Measurements from ENCODE around the gene RFC3.
"Not testable (repeated sequence)": the region's sequence is repeated elsewhere in the genome, so short reads cannot be mapped to it uniquely, and the experiment has no call there.

The RFC3 gene

GRCh38 chr13:33817901-33818706 is at the start of gene RFC3:
RFC3 (plus strand) TSS chr13:33818149; CDS start chr13:33818179, 30 bp downstream.
- Histone ChIP-seq H3K4me1 (ENCODE audit: control insufficient read depth, insufficient read depth, low read length) (peaks cover 3% of the 10 kb centered on the region; the same call in 1 of the 2 replicates), H3K9ac (ENCODE audit: low read depth, low read length) (peak within 1 kb of the TSS; percentile 86), H3K36me3 (ENCODE audit: control insufficient read depth, insufficient read depth, low read length) (peaks cover 32% of the 10 kb centered on the region), H3K4me3 (ENCODE audit: low read depth, low read length) (peak within 1 kb of the TSS; percentile 85), H3K27ac (ENCODE audit: low read depth, low read length) (peak within 1 kb of the TSS; percentile 83), H3K9me3 (ENCODE audit: control insufficient read depth, insufficient read depth, low read length) (no peaks in the 10 kb centered on the region), H3K27me3 (ENCODE audit: control insufficient read depth, insufficient read depth, low read length) (no peaks in the 10 kb centered on the region)

GRCh38 chr13:33771296-33771695 is 46.7 kb upstream of the RFC3 start:
- no peaks in the 10 kb centered on the region for H3K9me3 ChIP-seq (ENCODE audit: control insufficient read depth, insufficient read depth, low read length)
- no peaks in the 10 kb centered on the region for H3K36me3 ChIP-seq (ENCODE audit: control insufficient read depth, insufficient read depth, low read length)
- no peaks in the 10 kb centered on the region for H3K27me3 ChIP-seq (ENCODE audit: control insufficient read depth, insufficient read depth, low read length)
- peaks cover 7% of the 10 kb centered on the region; the same call in 1 of the 2 replicates for H3K4me1 ChIP-seq (ENCODE audit: control insufficient read depth, insufficient read depth, low read length)
- H3K9ac ChIP-seq (ENCODE audit: low read depth, low read length), result no peak overlapping the region
- H3K27ac ChIP-seq (ENCODE audit: low read depth, low read length), result no peak overlapping the region
- no peak overlapping the region for H3K4me3 ChIP-seq (ENCODE audit: low read depth, low read length)

- Histone ChIP-seq H3K36me3 (ENCODE audit: control insufficient read depth, insufficient read depth, low read length) (no peaks in the 10 kb centered on the region), H3K4me1 (ENCODE audit: control insufficient read depth, insufficient read depth, low read length) (peaks cover 7% of the 10 kb centered on the region; the same call in 1 of the 2 replicates), H3K27me3 (ENCODE audit: control insufficient read depth, insufficient read depth, low read length) (no peaks in the 10 kb centered on the region), H3K27ac (ENCODE audit: low read depth, low read length) (no peak overlapping the region), H3K9ac (ENCODE audit: low read depth, low read length) (no peak overlapping the region), H3K9me3 (ENCODE audit: control insufficient read depth, insufficient read depth, low read length) (no peaks in the 10 kb centered on the region), H3K4me3 (ENCODE audit: low read depth, low read length) (no peak overlapping the region)
These were observed 44.0 kb upstream of the RFC3 start for GRCh38 chr13:33773790-33774462.

GRCh38 chr13:33775339-33776108 is 42.4 kb upstream of the RFC3 start:
- Histone ChIP-seq H3K4me1 (ENCODE audit: control insufficient read depth, insufficient read depth, low read length) (peaks cover 7% of the 10 kb centered on the region; the same call in 1 of the 2 replicates), H3K27me3 (ENCODE audit: control insufficient read depth, insufficient read depth, low read length) (no peaks in the 10 kb centered on the region), H3K27ac (ENCODE audit: low read depth, low read length) (no peak overlapping the region), H3K36me3 (ENCODE audit: control insufficient read depth, insufficient read depth, low read length) (no peaks in the 10 kb centered on the region), H3K4me3 (ENCODE audit: low read depth, low read length) (no peak overlapping the region), H3K9me3 (ENCODE audit: control insufficient read depth, insufficient read depth, low read length) (no peaks in the 10 kb centered on the region), H3K9ac (ENCODE audit: low read depth, low read length) (no peak overlapping the region)

- Histone ChIP-seq H3K9ac (ENCODE audit: low read depth, low read length) (no peak overlapping the region), H3K27me3 (ENCODE audit: control insufficient read depth, insufficient read depth, low read length) (no peaks in the 10 kb centered on the region), H3K27ac (ENCODE audit: low read depth, low read length) (no peak overlapping the region)
These were observed 41.6 kb upstream of the RFC3 start for GRCh38 chr13:33776239-33776881.

GRCh38 chr13:33782631-33783030 is 35.3 kb upstream of the RFC3 start:
- Histone ChIP-seq H3K9me3 (ENCODE audit: control insufficient read depth, insufficient read depth, low read length) (no peaks in the 10 kb centered on the region), H3K4me1 (ENCODE audit: control insufficient read depth, insufficient read depth, low read length) (no peaks in the 10 kb centered on the region), H3K27ac (ENCODE audit: low read depth, low read length) (no peak overlapping the region), H3K27me3 (ENCODE audit: control insufficient read depth, insufficient read depth, low read length) (no peaks in the 10 kb centered on the region), H3K36me3 (ENCODE audit: control insufficient read depth, insufficient read depth, low read length) (no peaks in the 10 kb centered on the region), H3K4me3 (ENCODE audit: low read depth, low read length) (no peak overlapping the region), H3K9ac (ENCODE audit: low read depth, low read length) (no peak overlapping the region)

More at GRCh38 chr13:33776239-33776881, 41.6 kb upstream of the RFC3 start:
- Histone ChIP-seq H3K36me3 (ENCODE audit: control insufficient read depth, insufficient read depth, low read length) (no peaks in the 10 kb centered on the region), H3K4me1 (ENCODE audit: control insufficient read depth, insufficient read depth, low read length) (peaks cover 7% of the 10 kb centered on the region; the same call in 1 of the 2 replicates), H3K4me3 (ENCODE audit: low read depth, low read length) (no peak overlapping the region), H3K9me3 (ENCODE audit: control insufficient read depth, insufficient read depth, low read length) (no peaks in the 10 kb centered on the region)

GRCh38 chr13:33783212-33783611 is 34.7 kb upstream of the RFC3 start:
- not testable (repeated sequence) for H3K36me3 ChIP-seq (ENCODE audit: control insufficient read depth, insufficient read depth, low read length); H3K27me3 ChIP-seq (ENCODE audit: control insufficient read depth, insufficient read depth, low read length); H3K4me3 ChIP-seq (ENCODE audit: low read depth, low read length); H3K9me3 ChIP-seq (ENCODE audit: control insufficient read depth, insufficient read depth, low read length); H3K27ac ChIP-seq (ENCODE audit: low read depth, low read length); H3K9ac ChIP-seq (ENCODE audit: low read depth, low read length); H3K4me1 ChIP-seq (ENCODE audit: control insufficient read depth, insufficient read depth, low read length)

- Histone ChIP-seq H3K9me3 (ENCODE audit: control insufficient read depth, insufficient read depth, low read length) (no peaks in the 10 kb centered on the region), H3K27ac (ENCODE audit: low read depth, low read length) (no peak overlapping the region), H3K36me3 (ENCODE audit: control insufficient read depth, insufficient read depth, low read length) (no peaks in the 10 kb centered on the region), H3K27me3 (ENCODE audit: control insufficient read depth, insufficient read depth, low read length) (no peaks in the 10 kb centered on the region), H3K4me3 (ENCODE audit: low read depth, low read length) (no peak overlapping the region), H3K4me1 (ENCODE audit: control insufficient read depth, insufficient read depth, low read length) (peaks cover 4% of the 10 kb centered on the region), H3K9ac (ENCODE audit: low read depth, low read length) (no peak overlapping the region)
These were observed 33.2 kb upstream of the RFC3 start for GRCh38 chr13:33784738-33785137.

GRCh38 chr13:33785384-33785783 is 32.6 kb upstream of the RFC3 start:
- H3K9ac ChIP-seq (ENCODE audit: low read depth, low read length), result no peak overlapping the region
- no peak overlapping the region for H3K27ac ChIP-seq (ENCODE audit: low read depth, low read length)
- H3K36me3 ChIP-seq (ENCODE audit: control insufficient read depth, insufficient read depth, low read length), result no peaks in the 10 kb centered on the region
- peaks cover 9% of the 10 kb centered on the region for H3K4me1 ChIP-seq (ENCODE audit: control insufficient read depth, insufficient read depth, low read length)
- no peak overlapping the region for H3K4me3 ChIP-seq (ENCODE audit: low read depth, low read length)
- H3K9me3 ChIP-seq (ENCODE audit: control insufficient read depth, insufficient read depth, low read length), result no peaks in the 10 kb centered on the region
- no peaks in the 10 kb centered on the region for H3K27me3 ChIP-seq (ENCODE audit: control insufficient read depth, insufficient read depth, low read length)

- no peak overlapping the region for H3K27ac ChIP-seq (ENCODE audit: low read depth, low read length)
- no peaks in the 10 kb centered on the region for H3K27me3 ChIP-seq (ENCODE audit: control insufficient read depth, insufficient read depth, low read length)
- no peaks in the 10 kb centered on the region for H3K9me3 ChIP-seq (ENCODE audit: control insufficient read depth, insufficient read depth, low read length)
- no peaks in the 10 kb centered on the region for H3K36me3 ChIP-seq (ENCODE audit: control insufficient read depth, insufficient read depth, low read length)
- H3K9ac ChIP-seq (ENCODE audit: low read depth, low read length), result no peak overlapping the region
- H3K4me3 ChIP-seq (ENCODE audit: low read depth, low read length), result no peak overlapping the region
- peaks cover 9% of the 10 kb centered on the region for H3K4me1 ChIP-seq (ENCODE audit: control insufficient read depth, insufficient read depth, low read length)
These were observed 30.8 kb upstream of the RFC3 start for GRCh38 chr13:33787051-33787591.

Measured in HUES48 (cell line).